ENCODE data around the gene ST6GALNAC1.

The ST6GALNAC1 gene

GRCh38 chr17:76575570-76575969, 68.0 kb downstream of the ST6GALNAC1 start:
- peaks cover 6% of the 10 kb centered on the region; the same call in 1 of the 2 replicates for H3K27me3 ChIP-seq (ENCODE audit: insufficient read depth, low read length)
- no peaks in the 10 kb centered on the region for H3K4me1 ChIP-seq (ENCODE audit: insufficient read depth, low read length, severe bottlenecking)
- H3K9me2 ChIP-seq (ENCODE audit: low read depth, low read length) = no peaks in the 10 kb centered on the region
- H3K27ac ChIP-seq (ENCODE audit: low read depth, low read length, poor library complexity, severe bottlenecking) = no peak overlapping the region
- H3F3A ChIP-seq (ENCODE audit: insufficient read depth, low read length) = no peaks in the 10 kb centered on the region
- no peak overlapping the region for H3K4me3 ChIP-seq (ENCODE audit: low read depth, low read length, poor library complexity, severe bottlenecking)
- no peak overlapping the region for H3K9ac ChIP-seq (ENCODE audit: low read length)
- no peaks in the 10 kb centered on the region for H3K79me2 ChIP-seq (ENCODE audit: insufficient read depth, low read length)
- H3K4me2 ChIP-seq (ENCODE audit: low read length) = no peak overlapping the region
- TF ChIP-seq CTCF (IDR thresholded peaks at IDR 0.05; ENCODE audit: low read length) (no peak), EZH2 (IDR thresholded peaks at IDR 0.05; ENCODE audit: borderline replicate concordance, low read length) (no peak)
- no peaks in the 10 kb centered on the region for H4K20me1 ChIP-seq (ENCODE audit: insufficient read depth, low read length)
- H3K9me3 ChIP-seq (ENCODE audit: low read length) = no peaks in the 10 kb centered on the region
- no peak overlapping the region for H2AFZ ChIP-seq (ENCODE audit: low read length)
- H3K36me3 ChIP-seq (ENCODE audit: insufficient read depth, low read length) = no peaks in the 10 kb centered on the region

Measured in OCI-LY1 (cell line).